GM23338 (cell line): Measurements from ENCODE around the gene TLCD3B. TPM values are rescaled to one million over a fixed set of nuclear protein-coding genes. Genes with fewer than 3 reads are reported as not detected.
A peak's percentile ranks its signal among the peaks of the same experiment; 100 is the strongest.

ENCODE experiments used
- ATAC-seq: fragments of 200-7000 bp; cut with Tn5 transposase; 3 replicates; pipeline ENCODE4 v1.9.1; 2020
- DNase-seq: peaks from one replicate; pipeline ENCODE4 v3.0.0-alpha.2; 2015; ENCODE audit warnings: low spot score
- H2AFZ ChIP-seq: fragments of 200-600 bp; sonication (generic); 2 replicates; pipeline ENCODE4 v1.8.0; 2016; ENCODE audit warnings: antibody characterized with exemption, mild to moderate bottlenecking, moderate library complexity
- H3F3A ChIP-seq: fragments of 200-600 bp; sonication (generic); replicated peaks from 2 replicates; pipeline ENCODE4 v1.8.0; 2017; ENCODE audit warnings: antibody characterized with exemption, mixed run types, low read depth
- H3K27ac ChIP-seq: fragments of 200-600 bp; sonication (generic); 2 replicates; pipeline ENCODE4 v1.6.1; 2016; ENCODE audit warnings: low read depth
- H3K27me3 ChIP-seq: fragments of 200-600 bp; sonication (generic); 2 replicates; pipeline ENCODE4 v1.8.0; 2016; ENCODE audit warnings: mild to moderate bottlenecking, mixed run types, moderate library complexity; ENCODE audit not compliant: insufficient read depth
- H3K36me3 ChIP-seq: fragments of 200-600 bp; sonication (generic); 2 replicates; pipeline ENCODE4 v1.8.0; 2016; ENCODE audit warnings: mild to moderate bottlenecking; ENCODE audit not compliant: insufficient read depth
- H3K4me1 ChIP-seq: fragments of 200-600 bp; sonication (generic); 2 replicates; pipeline ENCODE4 v1.8.0; 2016; ENCODE audit warnings: mild to moderate bottlenecking, moderate library complexity; ENCODE audit not compliant: insufficient read depth
- H3K4me2 ChIP-seq: fragments of 200-600 bp; sonication (generic); 2 replicates; pipeline ENCODE4 v1.7.1; 2017; ENCODE audit warnings: mixed run types
- H3K4me3 ChIP-seq: fragments of 200-600 bp; sonication (generic); 2 replicates; pipeline ENCODE4 v1.6.1; 2016; ENCODE audit warnings: mixed run types
- H3K79me2 ChIP-seq: fragments of 200-600 bp; sonication (generic); replicated peaks from 2 replicates; pipeline ENCODE4 v1.8.0; 2017; ENCODE audit warnings: mild to moderate bottlenecking; ENCODE audit not compliant: insufficient read depth
- H3K9me2 ChIP-seq: fragments of 200-600 bp; sonication (generic); 2 replicates; pipeline ENCODE4 v1.8.0; 2017; ENCODE audit not compliant: insufficient read depth
- H4K20me1 ChIP-seq: fragments of 200-600 bp; sonication (generic); replicated peaks from 2 replicates; pipeline ENCODE4 v1.8.0; 2017; ENCODE audit warnings: mild to moderate bottlenecking; ENCODE audit not compliant: insufficient read depth
- H3K27ac Mint-ChIP-seq: 2 replicates; pipeline ENCODE4 v1.8.0; 2020; ENCODE audit warnings: inconsistent platforms, mild to moderate bottlenecking, moderate library complexity, mixed read lengths
- H3K27me3 Mint-ChIP-seq: 3 replicates; pipeline ENCODE4 v1.8.0; 2022; ENCODE audit warnings: low read depth, mild to moderate bottlenecking, moderate library complexity, mixed read lengths, inconsistent platforms; ENCODE audit not compliant: insufficient read depth, poor library complexity
- H3K36me3 Mint-ChIP-seq: 3 replicates; pipeline ENCODE4 v1.8.0; 2021; ENCODE audit warnings: low read depth, mild to moderate bottlenecking, inconsistent platforms, moderate library complexity, mixed read lengths
- H3K4me1 Mint-ChIP-seq: 3 replicates; pipeline ENCODE4 v1.8.0; 2020; ENCODE audit warnings: mild to moderate bottlenecking, inconsistent platforms, mixed read lengths
- H3K4me3 Mint-ChIP-seq: 3 replicates; pipeline ENCODE4 v1.8.0; 2021; ENCODE audit warnings: moderate library complexity, mild to moderate bottlenecking, inconsistent platforms, mixed read lengths
- H3K9me3 Mint-ChIP-seq: 3 replicates; pipeline ENCODE4 v1.8.0; 2020; ENCODE audit warnings: moderate library complexity, mild to moderate bottlenecking, inconsistent platforms, mixed read lengths
- CREB1 ChIP-seq: fragments of 250-450 bp; sonication (Bioruptor Pico); IDR thresholded peaks from 2 replicates; pipeline ENCODE4 v1.5.0; 2020; ENCODE audit warnings: low read depth, mild to moderate bottlenecking, moderate library complexity
- CTCF ChIP-seq, 2 experiments: fragments of 200-600 bp in 1 of 2; sonication (generic) in 1 of 2; conservative IDR thresholded peaks; 2 replicates each; pipeline versions ENCODE4 v1.5.1 to v1.6.1; 2016 to 2017; ENCODE audit warnings: antibody characterized with exemption in 2 of 2, low read depth in 2 of 2, mild to moderate bottlenecking in 2 of 2, moderate library complexity in 1 of 2
- ETS1 ChIP-seq: IDR thresholded peaks from 2 replicates; pipeline ENCODE4 v1.6.1; 2016; ENCODE audit warnings: antibody characterized with exemption
- EZH2 ChIP-seq: fragments of 200-600 bp; sonication (generic); IDR thresholded peaks from one replicate; pipeline ENCODE4 v1.8.0; 2017; ENCODE audit warnings: antibody characterized with exemption, mild to moderate bottlenecking, low read depth; ENCODE audit not compliant: unreplicated experiment
- JUNB ChIP-seq: IDR thresholded peaks from one replicate; pipeline ENCODE4 v1.6.1; 2016; ENCODE audit warnings: antibody characterized with exemption; ENCODE audit not compliant: unreplicated experiment
- NANOG ChIP-seq: IDR thresholded peaks from 2 replicates; pipeline ENCODE4 v1.6.1; 2016; ENCODE audit warnings: antibody characterized with exemption, borderline replicate concordance
- POLR2AphosphoS5 ChIP-seq: IDR thresholded peaks from 2 replicates; pipeline ENCODE4 v1.6.1; 2016; ENCODE audit warnings: antibody characterized with exemption, low read depth
- REST ChIP-seq: IDR thresholded peaks from one replicate; pipeline ENCODE4 v1.6.1; 2018; ENCODE audit warnings: antibody characterized with exemption; ENCODE audit not compliant: unreplicated experiment
- STAT1 ChIP-seq: IDR thresholded peaks from one replicate; pipeline ENCODE4 v1.6.1; 2016; ENCODE audit warnings: antibody characterized with exemption; ENCODE audit not compliant: unreplicated experiment
- ZNF331 ChIP-seq: fragments of 250-450 bp; sonication (Bioruptor Pico); IDR thresholded peaks from 2 replicates; pipeline ENCODE4 v1.5.0; 2020; ENCODE audit warnings: low read depth, mild to moderate bottlenecking, moderate library complexity
- ZNF462 ChIP-seq: fragments of 250-450 bp; sonication (Bioruptor Pico); IDR thresholded peaks from 2 replicates; pipeline ENCODE4 v1.5.0; 2020; ENCODE audit warnings: mild to moderate bottlenecking, moderate library complexity
- polyA plus RNA-seq: library from polyadenylated mRNA; unstranded; fragments of >200 nt; fragmentation: Nextera tagmentation; extraction: Ambion mirVana; gene quantifications from 2 replicates; pipeline ENCODE4 v1.2.1, GENCODE V29; 2016
- total RNA-seq: library from RNA; depleted of rRNA; stranded (reverse); fragments of >200 nt; shearing (Covaris generic); gene quantifications from 2 replicates; pipeline ENCODE4 v1.2.3, GENCODE V29; 2014

TLCD3B gene
- total and polyA plus RNA-seq, 2 experiments from 2014 or later = 14.2 to 37.4 TPM

GRCh38 chr16:30002614-30003346 lies 28.3 kb downstream of the TLCD3B start:
- Histone ChIP-seq H3K4me1 (peaks cover 18% of the 10 kb centered on the region), H3K4me2 (no peak overlapping the region), H3K9me2 (no peaks in the 10 kb centered on the region), H3K27me3 (no peaks in the 10 kb centered on the region), H4K20me1 (peaks cover 8% of the 10 kb centered on the region; the same call in 1 of the 2 replicates), H3K27ac (no peak overlapping the region), H3K36me3 (peaks cover 5% of the 10 kb centered on the region; the same call in 1 of the 2 replicates), H3K4me3 (no peak overlapping the region), H2AFZ (no peak overlapping the region), H3K79me2 (no peaks in the 10 kb centered on the region), H3F3A (0 out of 2 replicates have a peak, but pooled peaks cover 1% of the 10 kb centered on the region)
- DNase-seq = no peak
- H3K27ac Mint-ChIP-seq = peak overlapping the region; percentile 62; the same call in 1 of the 2 replicates
- peaks cover 25% of the 10 kb centered on the region for H3K36me3 Mint-ChIP-seq
- TF ChIP-seq ZNF462 (CRISPR knock-in tag) (no peak), REST (no peak), POLR2AphosphoS5 (no peak), EZH2 (no peak), CTCF (conservative IDR thresholded peaks at IDR 0.05; ENCODE audit: low read depth in 2 of 2) (no peak), JUNB (no peak), STAT1 (no peak), CREB1 (CRISPR knock-in tag) (no peak), ZNF331 (CRISPR knock-in tag) (no peak), ETS1 (no peak), NANOG (no peak)
- H3K4me3 Mint-ChIP-seq = no peak overlapping the region; the same call in 2 of the 3 replicates
- no peaks in the 10 kb centered on the region for H3K9me3 Mint-ChIP-seq
- peaks cover 15% of the 10 kb centered on the region for H3K27me3 Mint-ChIP-seq
- peaks cover 41% of the 10 kb centered on the region for H3K4me1 Mint-ChIP-seq
- ATAC-seq = no peak
